Ecto neural progenitor cell (in vitro differentiated cells): Measurements from ENCODE around the gene PLXND1.

Experiments
- DNase-seq: peaks from one replicate; pipeline ENCODE4 v3.0.0-alpha.2; 2018; ENCODE audit warnings: low spot score

Gene PLXND1

GRCh38 chr3:129601713-129602112, 4.8 kb downstream of the PLXND1 start:
- DNase-seq: no peak

GRCh38 chr3:129600348-129600747, 6.1 kb downstream of the PLXND1 start:
- DNase-seq: no peak

- no peak for DNase-seq
These were observed 6.9 kb downstream of the PLXND1 start for GRCh38 chr3:129599607-129600006.

GRCh38 chr3:129599073-129599472, 7.4 kb downstream of the PLXND1 start:
- DNase-seq: no peak

- no peak for DNase-seq
These were observed 8.0 kb downstream of the PLXND1 start for GRCh38 chr3:129598484-129598883.

- no peak for DNase-seq
These were observed 8.5 kb downstream of the PLXND1 start for GRCh38 chr3:129598000-129598381.

- no peak for DNase-seq
These were observed 9.1 kb downstream of the PLXND1 start for GRCh38 chr3:129597087-129597999.

- peak; percentile 69 for DNase-seq
These were observed 10.0 kb downstream of the PLXND1 start for GRCh38 chr3:129596194-129597086.

- DNase-seq: no peak
These were observed 10.8 kb downstream of the PLXND1 start for GRCh38 chr3:129595544-129596193.

GRCh38 chr3:129594907-129595390, 11.5 kb downstream of the PLXND1 start:
- no peak for DNase-seq

GRCh38 chr3:129594409-129594808, 12.1 kb downstream of the PLXND1 start:
- no peak for DNase-seq

- no peak for DNase-seq
These were observed 12.7 kb downstream of the PLXND1 start for GRCh38 chr3:129593595-129594339.

GRCh38 chr3:129593230-129593594, 13.3 kb downstream of the PLXND1 start:
- DNase-seq: no peak

- DNase-seq: no peak
These were observed 13.9 kb downstream of the PLXND1 start for GRCh38 chr3:129592381-129593131.

GRCh38 chr3:129591932-129592331, 14.5 kb downstream of the PLXND1 start:
- DNase-seq: no peak

- no peak for DNase-seq
These were observed 16.3 kb downstream of the PLXND1 start for GRCh38 chr3:129590215-129590614.

GRCh38 chr3:129587566-129588210, 18.8 kb downstream of the PLXND1 start:
- no peak for DNase-seq

GRCh38 chr3:129586746-129587430, 19.6 kb downstream of the PLXND1 start:
- no peak for DNase-seq

- no peak for DNase-seq
These were observed 20.4 kb downstream of the PLXND1 start for GRCh38 chr3:129585949-129586657.
